GM21526 (cell line): ENCODE data around the gene IL15RA.
A peak's percentile ranks its signal among the peaks of the same experiment; 100 is the strongest.
"Not testable (repeated sequence)": the region's sequence is repeated elsewhere in the genome, so short reads cannot be mapped to it uniquely, and the experiment has no call there.

Experiments
- ATAC-seq: cut with Tn5 transposase; IDR thresholded peaks from one replicate; pipeline ENCODE4 v1.9.1; 2021; ENCODE audit warnings: moderate library complexity; ENCODE audit not compliant: unreplicated experiment, low FRiP score

IL15RA gene

DNA sequence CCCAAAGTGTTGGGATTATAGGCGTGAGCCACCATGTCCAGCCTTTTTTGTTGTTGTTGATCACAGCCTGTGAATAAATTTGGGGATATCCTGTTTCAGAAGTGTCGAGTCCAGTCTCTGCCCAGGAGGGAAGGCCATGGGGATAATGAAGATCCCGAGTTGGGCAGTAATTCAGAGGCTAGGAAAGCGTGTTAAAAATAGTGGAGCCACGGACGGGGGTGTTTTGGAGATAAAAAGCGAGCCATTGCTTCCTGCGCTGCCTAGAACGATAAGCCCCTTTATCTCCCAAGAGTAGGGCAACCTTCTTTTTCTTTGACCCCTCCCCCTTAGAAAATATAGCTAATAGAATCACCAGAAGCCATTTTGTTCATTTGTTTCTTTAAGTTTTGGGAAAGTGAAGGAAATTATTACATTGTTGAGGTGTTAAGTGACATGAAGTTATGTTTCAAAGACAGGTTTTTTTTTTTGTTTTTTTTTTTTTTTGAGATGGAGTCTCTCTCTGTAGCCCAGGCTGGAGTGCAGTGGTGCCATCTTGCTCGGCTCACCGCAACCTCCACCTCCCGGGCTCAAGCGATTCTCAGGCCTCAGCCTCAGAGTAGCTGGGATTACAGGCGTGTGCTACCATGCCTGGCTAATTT lies 43.3 kb downstream of the IL15RA start:
- no peak for ATAC-seq

DNA sequence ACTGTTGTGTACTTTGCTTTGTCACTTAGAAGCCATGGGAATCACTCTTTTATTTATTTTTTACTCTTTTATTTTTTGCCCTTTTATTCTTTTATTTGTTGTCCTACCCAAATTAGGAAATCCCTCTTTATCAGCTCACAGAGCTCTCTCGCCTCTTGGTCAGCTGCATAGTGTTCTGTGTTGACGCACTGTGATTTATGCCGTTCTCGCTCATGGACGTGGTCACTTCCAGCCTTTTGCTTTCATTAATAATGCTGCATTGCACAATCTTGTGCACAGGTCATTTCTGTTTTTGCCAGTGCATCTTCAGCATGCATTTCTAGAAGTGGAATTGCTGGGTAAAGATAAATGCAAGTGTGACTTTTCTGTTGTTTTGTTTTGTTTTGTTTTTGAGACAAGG lies 45.0 kb downstream of the IL15RA start:
- ATAC-seq, result no peak

DNA sequence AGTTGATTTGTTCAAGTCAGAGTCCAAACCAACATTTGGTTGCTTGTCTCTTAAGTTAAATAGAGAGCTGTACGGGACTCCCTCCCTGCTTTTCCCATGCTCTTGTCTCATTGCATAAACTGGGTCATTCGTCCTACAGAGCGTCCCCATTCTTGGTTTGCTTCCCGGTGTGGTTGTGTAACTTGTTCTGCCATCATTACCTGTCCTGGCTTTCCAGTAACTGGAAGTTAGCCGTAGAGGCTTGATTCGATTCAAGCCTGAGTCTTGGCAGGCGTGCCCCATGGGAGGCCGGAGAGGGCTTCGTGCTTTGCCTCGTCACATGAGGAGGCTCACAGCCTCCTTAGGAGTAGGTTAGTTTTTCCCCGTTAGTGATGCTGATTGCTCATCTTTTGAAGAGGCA lies 47.1 kb downstream of the IL15RA start:
- ATAC-seq, result no peak

DNA sequence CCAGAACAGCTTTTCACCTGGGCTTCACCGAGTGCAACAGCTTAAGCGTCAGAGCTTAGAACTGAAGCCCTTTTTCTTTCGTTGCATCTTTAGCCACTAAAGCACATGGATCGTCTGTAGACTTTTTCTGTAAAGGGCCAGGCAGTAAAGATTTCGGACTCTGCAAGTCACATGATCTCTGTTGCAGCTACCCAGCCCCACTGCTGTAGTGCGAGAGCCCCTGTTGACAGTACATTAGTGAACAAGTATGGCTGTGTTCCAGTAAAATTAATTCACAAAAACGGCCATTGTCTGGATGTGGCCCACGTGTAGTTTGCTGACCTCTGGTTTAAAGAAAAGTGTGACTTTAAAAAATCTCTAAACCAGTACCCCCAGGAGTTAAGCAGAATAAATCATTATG lies 47.9 kb downstream of the IL15RA start:
- no peak for ATAC-seq

DNA sequence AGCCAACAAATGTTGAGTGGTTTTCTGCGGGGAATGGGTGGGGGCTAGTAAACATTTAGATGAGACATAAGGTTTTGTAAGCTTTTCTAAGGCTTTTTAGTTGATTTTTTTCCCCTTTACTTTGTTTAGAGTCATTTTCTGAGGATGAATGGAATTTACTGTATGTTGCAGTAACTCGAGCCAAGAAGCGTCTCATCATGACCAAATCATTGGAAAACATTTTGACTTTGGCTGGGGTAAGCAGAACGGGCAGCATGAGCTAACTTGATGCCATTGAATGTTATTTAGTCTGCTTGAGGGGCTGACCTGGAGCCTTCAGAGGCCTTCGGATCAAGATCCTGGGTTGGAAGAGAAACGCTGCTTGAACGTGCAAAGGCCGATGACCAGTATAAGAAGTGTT lies 50.0 kb downstream of the IL15RA start:
- ATAC-seq, result no peak

DNA sequence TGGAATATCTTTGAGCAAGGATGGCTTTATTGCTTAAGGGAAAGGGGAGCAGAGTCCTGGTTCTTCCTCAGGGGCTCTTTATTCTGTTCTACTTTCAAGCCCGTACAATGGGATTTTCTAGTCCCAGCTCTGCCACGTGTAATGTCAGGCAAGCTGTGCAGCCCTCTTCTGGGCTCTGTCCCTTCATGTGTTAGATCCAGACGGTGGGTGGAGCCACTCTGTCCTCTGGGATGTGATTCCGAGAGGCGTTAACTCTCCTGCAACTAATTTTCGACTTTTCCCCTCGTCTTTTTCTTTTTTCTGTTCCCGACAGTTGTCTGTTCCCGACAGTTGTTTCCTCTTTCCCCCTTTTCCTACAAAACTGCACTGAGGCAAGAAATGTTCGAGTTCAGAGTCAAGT lies 52.5 kb downstream of the IL15RA start:
- ATAC-seq, result no peak

DNA sequence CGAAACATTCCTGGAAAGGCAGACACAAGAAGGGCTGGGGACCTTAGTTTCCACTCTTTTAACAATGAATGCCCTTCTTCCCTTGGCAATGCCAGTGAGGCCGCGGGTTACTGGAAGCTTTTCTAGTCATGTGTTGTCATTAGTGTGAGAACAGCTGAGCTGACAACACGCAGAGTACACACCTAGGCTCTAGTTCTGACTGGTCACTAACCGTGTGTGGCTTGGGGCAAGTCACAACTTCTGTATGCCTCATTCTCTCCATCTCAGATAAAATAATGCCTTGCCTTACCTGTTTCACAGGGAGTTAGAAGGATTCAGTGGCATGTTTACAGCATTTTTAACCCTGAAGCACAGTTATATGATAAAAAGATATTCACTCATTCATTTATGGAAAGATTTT lies 55.6 kb downstream of the IL15RA start:
- no peak for ATAC-seq

DNA sequence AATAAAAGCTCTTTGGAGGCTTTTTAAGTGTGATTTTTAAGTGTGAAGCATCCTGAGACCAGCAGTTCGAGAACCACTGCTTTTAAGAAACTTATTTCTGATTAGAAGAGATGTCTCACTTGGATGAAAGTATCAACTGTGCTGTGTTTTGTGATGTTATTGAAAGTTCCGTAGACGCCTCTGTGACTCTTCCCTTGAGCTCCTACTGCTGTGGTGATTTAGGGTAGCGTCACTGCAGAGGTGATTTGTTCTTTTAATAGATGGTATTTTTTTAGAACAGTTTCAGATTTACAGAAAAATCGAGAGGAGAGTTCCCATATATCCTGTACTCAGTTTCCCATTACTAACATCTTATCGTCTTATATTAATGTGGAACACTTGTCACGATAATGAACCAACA lies 57.8 kb downstream of the IL15RA start:
- no peak for ATAC-seq

DNA sequence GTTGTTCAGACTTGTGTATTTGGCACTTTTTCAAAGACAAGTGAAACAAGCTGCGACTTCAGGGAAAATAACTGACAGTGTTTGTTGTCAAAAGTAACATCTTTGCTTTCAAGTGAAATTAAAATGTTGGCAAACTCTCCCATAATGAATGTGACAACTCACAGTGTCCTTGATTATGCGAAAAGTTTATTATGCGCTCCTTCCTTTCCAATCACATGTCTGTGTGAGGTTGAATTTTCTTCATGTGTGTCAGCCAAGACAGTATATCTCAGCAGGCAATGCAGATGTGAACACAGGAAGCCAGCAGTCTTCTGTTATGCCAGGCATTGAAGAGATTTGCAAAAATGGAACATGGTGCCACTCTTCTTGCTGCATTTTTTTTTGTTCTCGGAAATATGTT lies 58.6 kb downstream of the IL15RA start:
- ATAC-seq, result no peak

DNA sequence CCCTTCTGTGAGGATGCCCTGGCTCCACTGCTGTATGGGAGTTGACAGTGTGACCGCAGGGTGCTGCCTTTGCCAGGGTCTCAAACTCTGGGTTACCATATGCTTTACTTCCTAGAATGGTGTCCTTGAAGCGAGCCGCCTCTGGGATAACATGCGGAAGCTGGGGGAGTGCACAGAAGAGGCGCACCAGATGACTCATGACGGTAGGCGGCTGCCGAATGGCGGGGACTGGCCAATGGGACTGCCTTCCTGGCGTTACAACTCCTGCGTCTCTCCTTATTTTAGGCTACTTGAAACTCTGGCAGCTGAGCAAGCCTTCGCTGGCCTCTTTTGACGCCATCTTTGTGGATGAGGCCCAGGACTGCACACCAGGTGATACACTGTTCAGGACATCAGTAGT lies 60.0 kb downstream of the IL15RA start:
- no peak for ATAC-seq

DNA sequence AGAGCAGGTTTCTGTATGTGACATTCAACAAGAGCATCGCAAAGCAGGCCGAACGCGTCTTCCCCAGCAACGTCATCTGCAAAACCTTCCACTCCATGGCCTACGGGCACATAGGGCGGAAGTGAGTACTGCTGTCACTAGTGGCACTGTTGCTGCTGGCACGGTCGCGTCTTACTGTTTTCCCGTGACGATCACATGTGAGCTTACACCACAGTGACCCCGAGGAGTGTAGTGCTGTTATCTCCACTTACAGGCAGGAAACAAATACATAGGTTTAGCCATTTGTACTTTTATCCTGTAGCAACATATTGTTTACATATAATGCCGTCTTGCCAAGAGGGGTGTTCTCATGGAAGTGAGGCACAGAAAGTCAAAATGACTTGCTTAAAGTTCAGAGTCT lies 61.9 kb downstream of the IL15RA start:
- no peak for ATAC-seq

DNA sequence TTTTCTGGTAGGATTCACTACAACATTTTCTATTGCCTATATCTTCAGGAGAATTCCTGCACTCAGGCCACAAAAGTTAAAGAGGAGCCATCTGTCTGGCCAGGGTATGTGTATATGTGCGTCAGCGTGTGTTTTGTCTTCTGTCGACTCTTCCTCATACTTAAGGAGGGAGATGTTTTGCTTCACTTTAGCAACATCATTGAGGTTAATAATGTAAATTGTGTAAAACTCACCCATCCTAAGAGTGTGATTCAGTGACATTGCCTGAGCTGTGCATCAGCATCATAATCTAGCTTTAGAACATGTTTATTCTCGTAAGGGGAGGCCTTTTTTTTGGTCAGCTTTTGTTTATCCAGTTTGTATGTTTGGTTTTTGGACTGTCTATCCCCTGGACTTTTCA lies 63.6 kb downstream of the IL15RA start:
- no peak for ATAC-seq

DNA sequence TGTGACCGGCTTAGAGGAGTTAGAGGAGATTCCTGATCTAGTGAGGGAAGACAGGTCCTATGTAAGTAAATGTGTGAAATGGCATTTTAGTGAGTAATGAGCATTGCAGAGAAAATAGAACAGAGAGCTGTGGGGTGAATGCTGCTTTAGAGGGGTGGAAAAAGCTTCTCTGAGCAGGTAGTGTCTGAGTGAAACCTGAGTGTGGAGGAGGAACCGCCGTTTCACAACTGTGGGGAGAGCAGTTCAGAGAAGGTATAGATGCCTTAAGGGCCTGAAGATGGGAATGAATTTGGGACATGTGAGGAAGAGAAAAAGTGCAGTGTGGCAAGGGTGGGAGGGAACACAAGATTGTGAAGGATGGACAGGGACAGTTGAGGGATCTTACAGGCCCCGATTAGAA lies 65.7 kb downstream of the IL15RA start:
- no peak for ATAC-seq

DNA sequence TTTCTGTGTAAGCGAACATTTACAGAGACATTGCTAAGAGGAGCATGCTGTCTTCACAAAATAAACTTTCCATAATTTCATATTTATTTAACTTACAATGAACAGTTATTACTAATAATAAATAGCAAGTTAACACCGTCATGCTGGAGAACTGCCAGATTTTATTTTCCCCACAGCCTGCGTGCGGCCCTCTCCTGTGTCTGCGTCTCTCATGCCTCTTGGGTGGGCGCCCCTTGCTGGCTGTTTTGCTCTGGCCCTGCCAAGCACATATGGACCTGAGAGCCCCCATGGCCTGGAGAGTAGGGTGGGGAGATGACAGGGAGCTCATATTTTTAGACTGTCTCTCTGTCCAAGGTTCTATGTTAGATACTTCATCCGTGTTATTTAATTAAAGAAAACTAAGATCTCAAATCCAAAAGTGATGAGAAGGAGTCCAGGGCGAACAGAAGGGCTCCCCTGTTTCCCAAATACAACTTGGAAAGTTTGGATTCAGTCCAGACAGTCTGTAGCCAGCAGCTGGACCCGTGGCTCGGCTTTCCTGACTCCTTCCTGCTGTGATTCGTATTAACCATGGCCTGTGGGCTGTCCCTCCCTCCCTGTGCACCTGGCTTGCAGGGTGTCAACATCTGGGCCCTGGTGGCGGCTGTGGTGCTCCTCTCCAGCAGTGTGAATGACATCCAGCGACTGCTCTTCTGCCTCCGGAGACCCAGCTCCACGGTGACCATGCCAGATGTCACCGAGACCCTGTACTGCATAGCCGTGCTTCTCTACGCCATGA lies 66.8 kb downstream of the IL15RA start:
- ATAC-seq, result no peak

DNA sequence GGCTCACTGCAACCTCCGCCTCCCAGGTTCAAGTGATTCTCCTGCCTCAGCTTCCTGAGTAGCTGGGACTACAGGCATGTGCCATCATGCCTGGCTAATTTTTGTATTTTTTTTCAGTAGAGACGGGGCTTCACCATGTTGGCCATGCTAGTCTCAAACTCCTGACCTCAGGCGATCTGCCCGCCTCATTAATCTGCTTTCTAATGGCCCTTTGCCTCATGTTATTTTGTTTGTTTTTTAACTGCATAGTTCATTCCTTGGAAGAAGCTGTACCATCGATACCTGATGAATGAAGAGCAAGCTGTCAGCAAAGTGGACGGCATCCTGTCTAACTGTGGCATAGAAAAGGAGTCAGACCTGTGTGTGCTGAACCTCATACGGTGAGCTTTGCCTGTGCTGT lies 68.7 kb downstream of the IL15RA start:
- not testable (repeated sequence) for ATAC-seq

DNA sequence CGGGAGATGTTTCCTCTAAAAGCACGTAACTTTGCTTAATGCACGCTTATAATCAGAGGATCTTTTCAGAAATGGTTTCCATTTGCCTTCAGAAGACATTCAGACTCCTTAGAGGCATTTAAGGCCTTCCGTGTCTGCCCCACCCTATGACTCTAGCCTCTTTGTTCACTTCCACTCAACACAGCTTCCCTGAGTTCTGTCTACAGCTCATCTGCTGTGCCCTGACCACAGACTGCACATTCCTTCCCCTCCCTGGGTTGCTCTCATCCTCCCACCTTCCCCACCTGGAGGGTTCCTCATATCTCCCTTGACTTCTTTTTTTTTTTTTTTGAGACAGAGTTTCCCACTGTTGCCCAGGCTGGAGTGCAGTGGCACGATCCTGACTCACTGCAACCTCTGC lies 70.7 kb downstream of the IL15RA start:
- no peak for ATAC-seq

DNA sequence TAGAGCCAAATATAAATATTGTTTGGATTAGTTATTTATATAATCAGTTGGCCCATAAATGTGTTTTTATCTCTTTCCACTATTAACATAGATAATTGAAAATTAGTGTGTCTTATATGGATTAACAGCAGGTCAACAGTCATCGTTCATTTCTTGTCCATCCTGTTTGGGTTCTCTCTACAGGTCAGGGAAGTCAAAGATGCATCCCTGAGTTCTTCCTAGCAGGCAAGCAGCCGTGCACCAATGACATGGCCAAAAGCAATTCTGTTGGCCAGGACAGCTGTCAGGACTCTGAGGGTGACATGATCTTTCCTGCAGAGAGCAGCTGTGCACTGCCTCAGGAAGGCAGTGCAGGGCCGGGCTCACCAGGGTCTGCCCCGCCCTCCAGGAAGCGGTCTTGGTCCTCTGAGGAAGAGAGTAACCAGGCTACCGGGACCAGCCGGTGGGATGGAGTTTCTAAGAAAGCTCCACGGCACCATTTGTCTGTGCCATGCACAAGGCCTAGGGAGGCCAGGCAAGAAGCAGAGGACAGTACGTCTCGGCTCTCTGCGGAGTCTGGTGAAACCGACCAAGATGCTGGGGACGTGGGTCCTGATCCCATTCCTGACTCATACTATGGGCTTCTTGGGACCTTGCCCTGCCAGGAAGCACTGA lies 71.4 kb downstream of the IL15RA start:
- ATAC-seq, result no peak

DNA sequence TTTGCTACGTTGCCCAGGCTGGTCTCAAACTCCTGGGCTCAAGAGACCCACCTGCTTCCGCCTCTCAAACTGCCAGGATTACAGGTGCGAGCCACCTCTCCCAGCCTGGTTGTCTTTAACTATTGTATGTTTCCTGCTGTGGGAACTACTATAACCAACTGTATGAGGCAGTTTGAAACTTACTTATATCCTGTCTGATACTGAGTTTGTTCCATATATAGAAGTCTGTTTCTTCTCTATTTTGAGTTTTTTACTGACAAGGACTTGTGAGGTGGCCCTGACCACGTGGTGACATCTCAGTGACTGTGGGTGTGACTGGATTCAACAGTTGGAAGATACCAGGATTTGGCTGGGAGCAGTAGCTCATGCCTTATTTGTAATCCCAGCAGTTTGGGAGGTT lies 73.1 kb downstream of the IL15RA start:
- ATAC-seq, result peak; percentile 88

DNA sequence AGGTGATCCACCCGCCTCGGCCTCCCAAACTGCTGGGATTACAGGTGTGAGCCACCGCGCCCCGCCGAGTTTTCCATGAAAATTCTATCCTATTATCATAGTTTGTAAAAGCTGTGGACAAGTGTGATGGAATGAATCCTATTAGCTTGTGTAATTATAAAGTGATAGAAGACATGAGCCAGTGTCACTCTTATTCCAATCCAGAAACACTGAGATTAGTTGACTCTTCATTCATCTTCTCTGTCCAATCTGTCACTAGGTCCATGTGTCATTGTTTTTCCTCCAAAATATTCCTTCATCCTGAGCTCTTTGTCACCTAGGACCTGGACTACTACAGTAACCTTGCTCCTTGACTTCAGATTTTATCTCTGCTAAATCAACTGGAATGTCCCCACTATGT lies 73.8 kb downstream of the IL15RA start:
- no peak for ATAC-seq

DNA sequence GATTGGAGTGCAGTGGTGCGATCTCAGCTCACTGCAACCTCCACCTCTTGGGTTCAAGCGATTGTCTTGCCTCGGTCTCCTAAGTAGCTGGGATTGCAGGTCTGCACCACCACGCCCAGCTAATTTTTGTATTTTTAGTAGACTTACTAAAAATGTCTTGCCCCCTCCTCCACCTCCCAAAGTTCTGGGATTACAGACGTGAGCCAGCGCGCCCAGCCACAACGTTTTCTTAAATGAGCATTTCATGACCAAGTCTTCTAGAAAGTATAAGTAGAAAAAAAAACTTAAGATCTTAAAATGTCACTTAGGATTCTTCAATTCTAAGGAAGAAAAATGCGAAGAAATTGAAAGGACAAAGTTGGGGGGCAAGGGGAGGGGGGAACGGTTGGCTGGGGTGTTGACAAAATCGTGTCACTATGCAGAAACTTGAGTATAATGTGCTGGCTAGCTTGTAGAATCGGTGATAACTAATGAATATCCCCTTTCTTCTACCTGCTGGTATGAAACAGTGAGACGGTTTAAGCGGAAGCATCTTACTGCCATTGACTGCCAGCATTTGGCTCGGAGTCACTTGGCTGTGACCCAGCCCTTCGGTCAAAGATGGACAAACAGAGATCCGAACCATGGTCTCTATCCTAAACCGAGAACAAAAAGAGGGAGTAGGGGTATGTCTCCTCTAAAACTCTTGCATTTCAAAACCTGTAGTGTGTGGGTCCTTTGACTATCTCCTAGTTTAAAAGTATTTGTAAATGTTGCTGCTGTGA lies 74.7 kb downstream of the IL15RA start:
- no peak for ATAC-seq
